HG03558 (cell line): ENCODE data around the gene NTN3.

Source experiments
- ATAC-seq: cut with Tn5 transposase; IDR thresholded peaks from one replicate; pipeline ENCODE4 v1.9.1; 2021; ENCODE audit warnings: moderate number of reproducible peaks; ENCODE audit not compliant: unreplicated experiment; ENCODE audit errors: extremely low read depth

The NTN3 gene

DNA sequence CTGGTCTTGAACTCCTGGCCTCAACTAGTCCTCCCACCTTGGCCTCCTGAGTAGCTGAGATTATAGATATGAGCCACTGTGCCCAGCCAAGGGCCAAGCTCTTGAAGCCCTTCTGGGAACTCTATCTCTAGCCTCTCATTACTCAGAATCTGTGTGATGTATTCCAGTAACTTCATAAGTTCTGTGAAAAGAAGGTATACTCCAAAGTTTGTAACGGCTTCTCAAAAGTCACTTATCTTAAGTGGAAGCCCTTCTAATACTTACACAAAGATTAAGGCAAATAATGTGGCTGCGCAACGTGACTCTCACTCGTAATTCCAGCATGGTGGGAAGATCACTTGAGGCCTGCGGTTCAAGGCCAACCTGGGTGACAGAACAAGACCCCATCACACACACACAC lies 23.5 kb downstream of the NTN3 start:
- no peak for ATAC-seq

DNA sequence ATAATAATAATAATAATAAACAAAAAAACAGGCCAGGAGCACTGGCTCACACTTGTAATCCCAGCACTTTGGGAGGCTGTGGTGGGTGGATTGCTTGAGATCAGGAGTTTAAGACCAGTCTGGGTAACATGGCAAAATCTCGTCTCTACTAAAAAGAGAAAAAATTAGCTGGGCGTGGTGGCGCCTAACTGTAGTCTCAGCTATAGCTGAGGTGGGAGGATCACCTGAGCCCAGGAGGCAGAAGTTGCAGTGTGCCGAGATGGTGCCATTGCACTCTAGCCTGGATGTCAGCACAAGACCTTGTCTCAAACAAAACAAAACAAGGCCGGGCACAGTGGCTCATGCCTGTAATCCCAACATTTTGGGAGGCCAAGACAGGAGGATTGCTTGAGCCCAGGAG lies 23.9 kb downstream of the NTN3 start:
- no peak for ATAC-seq

DNA sequence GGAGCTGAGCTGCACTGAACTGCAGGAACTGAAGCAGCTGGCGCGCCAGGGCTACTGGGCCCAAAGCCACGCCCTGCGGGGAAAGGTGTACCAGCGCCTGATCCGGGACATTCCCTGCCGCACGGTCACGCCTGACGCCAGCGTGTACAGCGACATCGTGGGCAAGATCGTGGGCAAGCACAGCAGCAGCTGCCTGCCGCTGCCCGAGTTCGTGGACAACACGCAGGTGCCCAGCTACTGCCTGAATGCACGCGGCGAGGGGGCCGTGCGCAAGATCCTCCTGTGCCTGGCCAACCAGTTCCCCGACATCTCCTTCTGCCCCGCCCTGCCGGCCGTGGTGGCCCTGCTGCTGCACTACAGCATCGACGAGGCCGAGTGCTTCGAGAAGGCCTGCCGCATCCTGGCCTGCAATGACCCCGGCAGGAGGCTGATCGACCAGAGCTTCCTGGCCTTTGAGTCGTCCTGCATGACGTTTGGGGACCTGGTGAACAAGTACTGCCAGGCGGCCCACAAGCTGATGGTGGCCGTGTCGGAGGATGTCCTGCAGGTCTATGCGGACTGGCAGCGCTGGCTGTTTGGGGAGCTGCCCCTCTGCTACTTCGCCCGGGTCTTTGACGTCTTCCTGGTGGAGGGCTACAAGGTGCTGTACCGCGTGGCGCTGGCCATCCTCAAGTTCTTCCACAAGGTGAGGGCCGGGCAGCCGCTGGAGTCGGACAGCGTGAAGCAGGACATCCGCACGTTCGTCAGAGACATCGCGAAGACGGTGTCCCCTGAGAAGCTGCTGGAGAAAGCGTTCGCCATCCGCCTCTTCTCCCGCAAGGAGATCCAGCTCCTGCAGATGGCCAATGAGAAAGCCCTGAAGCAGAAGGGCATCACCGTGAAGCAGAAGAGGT lies 25.4 kb downstream of the NTN3 start:
- no peak for ATAC-seq

DNA sequence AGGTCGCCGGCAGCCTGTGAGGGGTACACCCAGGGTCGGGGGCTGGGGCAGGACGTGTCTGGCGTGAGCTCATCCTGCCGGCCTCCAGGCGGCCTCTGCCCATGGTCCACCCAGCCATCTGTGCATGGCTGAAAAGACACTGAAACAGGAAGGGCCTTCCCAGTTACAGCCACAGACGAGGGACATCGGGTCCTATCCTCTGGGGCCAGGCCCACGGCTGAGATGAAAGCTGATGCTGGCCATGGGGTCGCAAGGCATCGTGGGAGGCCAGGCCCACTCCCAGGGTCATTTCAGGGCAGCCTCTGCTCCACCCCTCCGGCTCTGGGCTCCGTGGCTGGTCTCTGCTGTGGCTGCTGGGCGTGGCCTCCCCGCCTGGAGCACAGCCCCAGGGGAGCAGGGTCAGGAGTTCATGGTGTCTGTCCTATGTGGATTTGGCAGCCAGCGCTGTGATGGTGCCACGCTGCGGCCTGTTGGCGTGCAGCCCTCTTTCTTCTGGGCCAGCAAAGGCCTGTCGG lies 26.1 kb downstream of the NTN3 start:
- ATAC-seq = no peak

DNA sequence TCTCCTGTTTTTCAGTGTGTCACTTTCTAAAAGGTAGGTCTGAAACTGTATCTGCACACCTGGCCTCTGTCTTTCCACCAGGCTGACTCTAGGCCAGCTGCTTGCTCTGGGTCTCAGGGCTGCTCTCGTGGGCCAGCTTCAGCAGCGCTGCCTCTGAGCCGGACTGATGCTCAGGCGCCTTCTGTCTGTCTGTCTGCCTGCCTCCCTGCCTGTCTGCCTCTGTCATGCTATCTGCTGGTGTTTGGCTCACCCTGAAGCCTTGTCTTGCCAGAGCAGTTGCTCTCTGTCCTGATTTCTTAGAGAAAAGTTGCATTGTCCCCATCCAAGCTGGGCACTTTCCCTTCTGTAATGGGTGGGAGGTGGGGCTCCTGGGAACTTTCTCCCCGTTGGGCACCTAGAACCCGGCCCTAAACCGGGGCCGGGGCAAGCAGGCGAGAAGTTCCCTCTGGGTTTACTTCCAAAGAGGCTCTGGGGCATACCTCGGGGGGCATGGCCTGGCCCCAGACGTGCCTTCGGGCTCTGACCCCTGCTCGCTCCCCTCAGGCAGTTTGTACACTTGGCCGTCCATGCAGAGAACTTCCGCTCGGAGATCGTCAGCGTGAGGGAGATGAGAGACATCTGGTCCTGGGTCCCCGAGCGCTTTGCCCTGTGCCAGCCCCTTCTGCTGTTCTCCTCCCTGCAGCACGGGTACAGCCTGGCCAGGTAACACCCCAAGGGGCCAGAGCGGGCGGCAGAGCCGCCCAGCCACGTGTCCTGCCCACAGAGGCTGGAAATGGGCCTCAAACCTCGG lies 26.8 kb downstream of the NTN3 start:
- ATAC-seq = no peak

DNA sequence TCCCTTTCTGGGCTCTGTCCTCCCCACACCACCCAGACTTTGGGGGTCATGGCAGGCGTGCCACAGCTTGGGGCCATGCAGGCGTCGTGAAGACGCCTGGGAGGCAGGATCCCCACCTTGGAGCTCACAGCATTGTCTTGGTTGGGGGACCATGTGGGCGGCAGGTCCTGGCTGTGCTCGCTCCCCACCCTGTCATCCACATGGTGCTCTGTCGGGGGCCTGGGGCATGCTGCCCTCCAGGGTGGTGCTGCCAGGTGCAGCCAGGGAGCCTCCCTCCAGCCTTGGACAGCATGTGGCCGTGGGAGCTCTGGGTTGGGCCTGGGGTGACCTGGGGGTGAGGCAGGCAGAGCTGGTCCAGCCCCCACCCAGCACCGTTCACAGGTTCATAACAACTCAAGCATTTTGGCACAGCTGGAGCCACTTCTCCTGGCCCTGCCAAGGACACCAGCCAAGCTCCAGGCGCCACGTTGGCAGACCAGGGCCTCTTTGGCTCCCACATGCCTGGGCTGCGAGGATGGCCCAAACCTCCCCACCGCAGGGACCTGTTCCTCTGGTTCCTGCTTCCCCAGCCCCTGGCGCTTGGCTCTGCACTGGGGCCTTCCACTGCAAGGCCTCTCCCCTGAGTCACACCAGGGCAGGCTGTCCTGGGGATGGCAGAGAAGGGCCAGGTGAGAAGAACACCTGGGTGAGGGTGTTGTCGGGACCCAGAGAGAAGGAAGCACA lies 27.6 kb downstream of the NTN3 start:
- ATAC-seq = no peak

DNA sequence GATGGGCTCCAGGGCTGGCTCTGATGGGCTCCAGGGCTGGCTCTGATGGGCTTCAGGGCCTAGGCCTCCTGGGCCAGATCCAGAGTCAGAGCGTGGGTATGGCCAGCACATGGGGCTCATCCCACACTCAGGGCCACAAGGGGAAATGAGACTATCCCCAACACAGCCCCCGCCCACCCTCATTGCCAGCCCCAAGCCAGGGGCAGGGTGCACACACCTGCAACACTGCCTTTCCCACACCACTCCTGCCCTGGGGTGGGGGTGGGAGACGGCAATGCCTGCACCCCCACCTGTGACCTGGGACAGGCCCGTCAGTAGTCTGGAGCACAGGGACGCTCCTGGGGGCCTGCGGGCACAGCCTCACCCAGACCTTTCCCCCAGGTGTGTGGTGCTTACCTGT lies 28.4 kb downstream of the NTN3 start:
- no peak for ATAC-seq

GRCh38 chr16:2499890-2500429 lies 28.9 kb downstream of the NTN3 start:
- ATAC-seq = no peak

DNA sequence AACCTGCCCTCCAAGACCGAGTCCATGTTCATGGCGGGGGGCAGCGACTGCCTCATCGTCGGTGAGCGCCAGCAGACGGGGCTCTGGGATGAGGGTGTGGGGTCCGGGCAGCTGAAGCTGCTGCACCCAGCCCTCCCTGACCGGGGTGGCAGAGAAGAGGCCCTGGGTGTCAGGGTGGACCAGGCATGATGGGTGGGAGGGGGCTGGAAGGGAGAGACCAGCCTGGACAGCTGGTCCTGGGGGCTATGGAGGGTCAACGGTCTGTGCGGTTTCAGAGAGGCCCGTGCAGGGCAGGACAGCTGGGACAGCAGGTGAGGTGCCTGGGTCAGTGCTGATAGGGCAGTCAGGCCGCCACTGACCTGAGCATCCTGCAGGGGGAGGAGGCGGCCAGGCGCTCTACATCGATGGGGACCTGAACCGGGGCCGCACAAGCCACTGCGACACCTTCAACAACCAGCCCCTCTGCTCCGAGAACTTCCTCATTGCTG lies 29.4 kb downstream of the NTN3 start:
- ATAC-seq = no peak

GRCh38 chr16:2500918-2501750 lies 30.0 kb downstream of the NTN3 start:
- no peak for ATAC-seq

- ATAC-seq = no peak
These were observed 31.1 kb downstream of the NTN3 start for GRCh38 chr16:2501946-2502895.

- no peak for ATAC-seq
These were observed 34.6 kb downstream of the NTN3 start for GRCh38 chr16:2505695-2506094.

DNA sequence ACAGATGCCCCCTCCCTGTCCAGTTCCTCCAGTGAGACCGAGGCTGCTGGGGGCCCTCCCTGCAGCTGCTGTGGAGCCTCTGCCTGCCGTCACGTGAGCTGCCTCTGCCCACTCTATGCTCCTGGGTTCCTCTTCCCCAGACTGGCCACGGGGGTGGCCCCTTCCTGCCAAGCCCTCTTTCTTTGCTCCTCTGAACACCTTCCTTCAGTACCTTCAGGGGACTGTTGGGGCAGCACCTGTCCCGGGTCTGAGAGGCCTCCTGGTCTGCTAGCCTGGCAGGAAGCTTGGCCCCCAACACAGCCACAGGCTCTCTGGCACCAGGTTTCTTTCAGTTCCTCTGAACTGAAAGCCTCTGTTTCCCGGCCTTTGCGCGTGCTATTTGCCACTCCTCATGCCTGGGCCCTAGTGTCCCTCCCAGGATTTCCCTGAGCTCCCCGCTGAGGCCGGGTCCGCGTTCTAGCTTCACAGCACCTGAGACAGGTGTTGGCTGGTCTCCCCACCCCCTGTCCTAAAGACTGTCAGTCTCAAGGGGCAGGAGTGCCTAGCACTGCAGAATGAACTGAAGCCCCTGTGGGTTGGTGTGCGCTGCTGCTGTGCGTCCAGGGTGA lies 36.1 kb downstream of the NTN3 start:
- ATAC-seq = no peak

GRCh38 chr16:2507665-2508064 lies 36.6 kb downstream of the NTN3 start:
- no peak for ATAC-seq

DNA sequence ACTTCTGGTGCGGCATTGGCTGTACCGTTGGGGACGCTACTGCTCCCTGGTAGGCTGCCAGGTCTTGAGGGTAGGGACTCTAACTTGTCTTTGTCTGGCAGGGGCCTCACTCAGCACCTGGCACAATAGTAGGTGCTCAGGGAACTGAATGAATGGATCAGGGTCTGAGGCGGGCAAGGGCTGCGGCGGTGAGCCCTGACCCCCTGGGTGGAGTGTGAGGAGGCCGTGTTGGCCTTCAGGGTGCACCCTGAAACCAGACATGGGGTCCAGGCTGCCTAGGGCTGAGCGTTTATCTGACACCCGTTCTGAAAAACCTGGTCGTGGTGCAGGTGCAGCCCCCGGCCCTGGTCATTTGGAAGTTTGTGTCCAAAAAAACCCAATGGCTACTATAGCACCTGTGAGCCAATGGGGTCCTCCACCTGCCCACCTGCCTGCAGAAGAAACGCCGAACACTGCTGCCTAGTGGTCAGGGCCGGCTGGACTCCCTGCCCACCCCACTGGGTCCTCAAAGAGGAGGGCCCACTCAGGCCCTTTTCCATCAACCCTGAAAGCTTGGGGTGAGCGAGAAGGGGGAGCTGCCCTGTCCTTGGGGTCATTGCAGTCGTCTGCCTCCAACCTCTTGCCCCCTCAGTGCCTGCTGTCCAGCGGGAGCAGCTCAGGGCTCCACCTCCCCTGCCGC lies 37.8 kb downstream of the NTN3 start:
- ATAC-seq = no peak

DNA sequence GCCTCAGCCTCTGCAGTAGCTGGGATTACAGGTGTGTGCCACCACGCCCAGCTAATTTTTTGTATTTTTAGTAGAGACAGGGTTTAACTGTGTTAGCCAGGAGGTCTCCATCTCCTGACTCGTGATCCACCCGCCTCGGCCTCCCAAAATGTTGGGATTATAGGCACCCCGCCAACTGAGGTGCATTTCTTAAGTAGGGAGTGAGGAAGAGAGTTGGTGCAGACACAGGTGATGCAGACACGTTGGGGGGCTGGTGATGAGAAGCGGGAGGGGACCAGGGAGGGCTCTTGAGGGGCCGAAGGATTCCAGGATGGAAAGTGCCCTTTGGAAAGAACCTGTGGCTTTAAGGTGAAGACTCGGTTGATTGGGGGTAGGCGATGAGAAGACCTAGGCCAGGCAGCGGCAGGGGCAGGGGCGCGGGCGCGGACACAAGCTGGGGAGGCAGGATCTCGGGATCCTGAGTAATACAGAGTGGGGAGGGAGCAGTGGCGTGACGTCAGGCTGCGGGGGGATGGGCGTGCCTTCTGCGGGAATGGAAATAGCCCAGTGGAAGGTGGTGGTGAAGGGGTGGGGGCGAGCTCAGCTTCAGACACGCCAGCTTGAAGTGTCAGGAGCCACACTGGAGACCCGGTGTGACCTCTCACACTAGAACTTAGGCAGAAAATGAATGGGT lies 40.2 kb downstream of the NTN3 start:
- ATAC-seq = no peak
